Fibroblast of skin of scalp (primary cell): ENCODE data around the gene MGAT5B.

ENCODE experiments used
- DNase-seq: peaks from one replicate; pipeline ENCODE4 v3.0.0-alpha.2; 2013

MGAT5B gene

DNA sequence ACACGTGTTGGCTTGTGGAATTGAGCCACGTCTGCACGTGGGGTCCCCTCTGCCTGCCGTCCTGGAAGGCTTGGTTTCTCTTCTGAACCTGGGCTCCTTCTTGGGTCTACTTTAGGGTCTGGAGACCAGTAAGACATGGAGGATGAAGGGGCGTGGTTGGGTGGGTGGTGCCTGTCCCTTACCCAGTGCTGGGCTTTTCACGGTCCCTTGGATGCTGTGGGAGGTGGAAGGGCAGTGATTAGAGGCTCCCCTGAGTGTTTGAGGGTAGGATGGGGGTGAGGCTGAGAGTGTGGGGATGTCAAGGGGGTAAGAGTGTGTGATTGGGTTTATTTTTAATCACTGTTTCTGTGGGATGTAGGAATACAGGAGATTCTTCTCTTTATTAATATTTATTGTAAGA lies 38.3 kb downstream of the MGAT5B start:
- no peak for DNase-seq

DNA sequence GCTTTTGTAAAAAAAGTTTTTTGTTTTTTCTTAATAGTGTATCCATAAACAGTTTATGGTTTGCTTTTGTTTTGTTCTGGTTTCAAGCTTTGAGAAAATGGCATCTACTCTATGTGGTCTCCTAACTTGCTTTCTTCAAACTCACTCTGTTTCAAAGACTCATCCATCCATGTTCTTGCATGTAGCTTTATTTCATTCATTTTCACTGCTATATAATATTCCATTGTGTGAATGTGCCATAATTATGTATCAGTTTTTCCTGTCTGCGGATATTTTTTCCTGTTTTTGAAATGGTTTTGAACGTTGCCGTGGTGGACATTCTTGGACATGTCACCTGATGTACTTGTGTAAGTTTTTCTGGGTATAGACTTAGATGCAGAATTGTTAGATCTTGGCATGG lies 39.1 kb downstream of the MGAT5B start:
- no peak for DNase-seq

DNA sequence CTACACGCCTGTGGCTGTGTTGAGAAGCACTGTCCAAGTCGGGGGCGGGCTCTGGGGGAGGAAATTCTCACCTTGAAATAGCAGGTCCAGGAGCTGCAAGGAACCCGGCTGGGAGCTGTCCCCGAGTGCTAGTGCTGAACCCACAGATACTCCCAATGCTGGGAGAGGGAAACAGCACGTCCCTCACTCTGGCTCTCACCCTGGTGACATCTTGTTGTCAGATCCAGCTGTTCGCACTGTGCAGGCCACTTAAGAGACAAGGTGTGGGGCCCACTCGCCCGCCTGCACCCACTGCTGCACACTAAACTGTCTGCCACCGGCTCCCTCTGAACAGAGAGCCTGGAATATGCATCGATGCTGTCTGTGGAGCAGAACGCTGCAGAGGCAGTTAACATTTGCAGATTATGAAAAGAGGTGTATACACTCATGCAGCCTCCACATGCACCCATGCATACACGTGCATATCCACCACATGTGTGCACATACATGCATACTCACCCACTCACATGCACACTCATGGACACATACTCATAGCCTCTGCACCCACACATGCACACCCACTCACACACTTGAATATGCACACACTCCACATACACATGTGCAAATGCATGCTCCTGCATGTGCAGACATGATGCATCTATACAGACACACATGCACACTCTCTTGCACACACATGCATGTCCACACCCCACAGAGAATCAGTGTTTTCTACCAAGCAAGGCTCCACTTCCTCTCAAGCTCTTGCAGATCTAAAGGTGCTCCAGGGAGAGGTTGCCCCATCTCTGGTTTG lies 42.0 kb downstream of the MGAT5B start:
- DNase-seq = peak; percentile 43

DNA sequence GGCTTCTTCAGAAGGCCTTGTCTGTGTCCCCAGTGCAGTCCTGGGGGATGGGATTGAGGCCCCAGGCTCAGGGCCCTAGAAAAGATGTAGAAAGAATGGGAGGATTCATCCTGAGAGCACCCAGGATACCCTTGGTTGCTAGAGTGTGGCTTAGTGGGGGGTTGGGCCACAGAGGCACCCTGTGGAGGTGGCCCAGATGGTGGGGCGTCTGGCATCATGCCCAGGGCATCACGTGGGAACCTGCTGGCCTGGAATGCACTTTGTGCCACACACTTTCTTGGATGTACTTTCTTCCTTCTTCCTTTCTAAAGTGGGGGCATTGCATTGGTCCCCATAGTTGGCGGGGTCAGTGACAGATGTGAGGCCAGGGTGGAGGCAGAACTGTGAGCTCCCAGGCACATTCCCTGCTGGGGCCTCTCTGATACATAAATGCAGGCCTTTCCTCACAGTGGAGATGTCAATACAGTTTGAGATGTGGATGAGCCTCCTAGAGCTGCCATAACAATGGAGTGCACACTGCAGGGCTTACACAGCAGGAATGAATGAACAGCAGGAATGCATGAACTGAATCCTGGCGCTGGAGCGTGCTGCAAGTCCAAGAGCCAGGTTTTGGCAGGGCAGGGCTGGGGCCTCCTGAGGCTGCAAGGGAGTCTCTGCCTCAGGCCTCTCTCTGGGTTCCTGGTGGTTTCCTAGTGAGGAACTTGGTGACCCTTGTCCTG lies 43.3 kb downstream of the MGAT5B start:
- DNase-seq = no peak

DNA sequence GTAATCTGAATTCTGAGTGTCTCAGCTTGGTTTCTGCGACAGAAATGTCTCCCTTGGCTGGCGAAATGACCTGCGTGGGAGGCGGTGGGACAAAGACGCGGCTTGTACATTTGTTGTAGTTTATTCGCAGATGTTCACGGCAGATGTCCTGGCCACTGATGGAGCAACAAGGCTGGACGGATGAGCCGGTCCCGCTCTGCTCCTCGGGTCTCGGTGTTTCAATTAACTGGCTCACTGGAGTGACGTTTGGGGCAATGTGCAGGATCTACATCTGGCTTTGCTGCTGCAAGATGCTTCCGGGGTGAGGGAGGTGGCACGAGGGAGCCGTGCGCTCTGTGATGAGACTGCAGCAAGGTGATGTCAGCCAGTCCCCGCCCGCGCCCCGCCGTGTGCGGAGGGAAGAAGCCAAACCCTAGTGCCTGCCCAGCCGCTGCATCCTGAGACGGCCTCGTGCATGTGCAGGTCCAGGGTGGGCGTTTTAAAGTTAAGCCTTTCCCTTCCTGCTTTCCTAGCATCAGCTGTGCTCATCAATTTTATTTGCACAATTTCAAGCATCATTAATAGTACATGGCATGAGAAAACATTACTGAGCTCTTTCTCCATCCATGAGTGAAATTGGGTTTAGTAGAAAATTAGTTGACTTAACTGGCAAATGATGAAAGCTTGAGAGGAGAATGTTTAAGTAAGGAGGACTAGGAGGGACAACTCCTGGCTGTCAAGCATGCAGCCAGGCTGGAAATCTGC lies 44.4 kb downstream of the MGAT5B start:
- no peak for DNase-seq

DNA sequence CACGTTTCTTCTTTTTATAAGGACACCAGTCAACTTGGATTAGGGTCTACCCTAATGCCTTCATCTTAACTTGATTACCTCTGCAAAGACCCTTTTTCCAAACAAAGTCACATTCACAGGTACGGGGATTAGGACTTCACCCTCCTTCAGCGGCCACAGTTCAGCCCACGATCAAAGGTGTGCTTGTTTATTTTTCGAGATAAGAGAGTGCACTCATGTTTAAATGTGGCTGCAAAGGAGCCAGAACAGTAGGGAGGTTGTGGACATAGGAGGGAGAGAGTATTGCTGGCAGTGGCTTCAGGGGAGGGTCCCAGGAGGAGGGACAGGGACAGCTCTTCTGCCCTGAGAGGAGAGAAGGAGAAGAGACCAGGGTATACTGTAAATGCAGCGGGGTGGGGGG lies 46.7 kb downstream of the MGAT5B start:
- DNase-seq = no peak

DNA sequence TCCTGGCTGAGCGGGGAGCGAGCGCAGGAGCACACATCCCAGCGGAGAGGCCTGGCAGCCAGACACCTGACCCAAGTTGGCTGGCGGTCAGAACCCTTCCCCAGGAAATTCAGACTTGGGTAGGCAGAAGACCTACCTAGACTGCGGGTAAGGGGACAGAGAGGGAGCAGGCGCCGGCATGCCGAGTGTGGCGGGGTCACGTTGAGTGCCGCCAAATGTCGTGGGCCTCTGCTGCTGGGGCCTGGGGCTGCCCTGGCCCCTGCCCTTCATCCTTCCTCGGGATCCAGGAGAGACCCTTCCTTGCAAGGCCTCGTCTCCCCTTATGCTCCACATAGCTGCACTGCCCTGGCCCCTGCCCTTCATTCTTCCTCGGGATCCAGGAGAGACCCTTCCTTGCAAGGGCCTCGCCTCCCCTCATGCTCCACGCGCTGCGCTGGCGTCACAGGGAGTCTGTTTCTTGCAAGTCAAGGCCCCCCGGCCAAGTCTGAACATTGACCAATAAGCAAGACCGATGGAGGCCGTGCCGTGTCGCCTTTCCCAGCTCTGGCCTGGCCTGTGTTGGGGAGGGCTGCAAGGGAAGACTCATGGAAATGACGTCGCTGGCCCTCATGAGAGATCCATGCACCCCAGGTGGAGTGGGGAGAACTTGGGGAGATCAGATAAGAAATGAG lies 47.8 kb downstream of the MGAT5B start:
- DNase-seq = no peak

DNA sequence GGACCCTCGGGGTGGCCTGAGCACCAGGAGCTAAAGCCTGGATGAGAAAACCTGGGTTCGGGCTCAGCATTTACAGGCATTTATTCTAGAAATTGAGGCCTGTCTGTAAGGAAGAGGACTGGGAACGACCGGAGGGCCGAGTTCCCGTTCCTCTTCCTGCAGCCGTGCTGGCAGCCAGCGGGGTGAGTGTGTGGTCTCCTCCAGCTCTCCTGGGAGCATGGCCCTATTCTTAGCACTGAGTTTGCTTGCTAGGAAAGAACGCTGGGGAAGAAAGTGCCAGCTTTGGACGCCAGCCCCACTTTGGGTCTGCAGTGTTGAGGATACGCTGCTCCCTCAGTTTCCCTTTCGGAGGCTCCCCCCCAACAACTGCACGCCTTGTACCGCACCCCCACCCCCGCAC lies 49.6 kb downstream of the MGAT5B start:
- DNase-seq = no peak

DNA sequence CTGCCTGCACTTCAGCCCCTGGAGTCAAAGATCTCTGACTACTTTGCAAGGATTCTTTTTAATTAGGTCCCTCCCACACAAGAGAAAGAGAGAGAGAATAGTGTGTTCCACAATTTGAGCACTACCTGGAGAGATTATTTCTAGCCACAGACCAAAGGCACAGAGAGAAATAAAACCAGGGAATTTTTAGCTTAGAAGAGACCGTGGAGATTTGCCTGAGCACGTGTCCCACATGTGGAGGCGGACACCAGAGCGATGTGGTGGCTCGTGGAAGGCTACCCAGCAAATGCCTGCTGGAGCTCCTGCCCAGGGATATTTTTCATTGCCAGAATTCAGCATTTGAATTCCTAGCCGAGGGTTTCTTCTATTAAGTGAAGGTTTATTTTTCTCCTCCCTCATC lies 50.6 kb downstream of the MGAT5B start:
- no peak for DNase-seq

DNA sequence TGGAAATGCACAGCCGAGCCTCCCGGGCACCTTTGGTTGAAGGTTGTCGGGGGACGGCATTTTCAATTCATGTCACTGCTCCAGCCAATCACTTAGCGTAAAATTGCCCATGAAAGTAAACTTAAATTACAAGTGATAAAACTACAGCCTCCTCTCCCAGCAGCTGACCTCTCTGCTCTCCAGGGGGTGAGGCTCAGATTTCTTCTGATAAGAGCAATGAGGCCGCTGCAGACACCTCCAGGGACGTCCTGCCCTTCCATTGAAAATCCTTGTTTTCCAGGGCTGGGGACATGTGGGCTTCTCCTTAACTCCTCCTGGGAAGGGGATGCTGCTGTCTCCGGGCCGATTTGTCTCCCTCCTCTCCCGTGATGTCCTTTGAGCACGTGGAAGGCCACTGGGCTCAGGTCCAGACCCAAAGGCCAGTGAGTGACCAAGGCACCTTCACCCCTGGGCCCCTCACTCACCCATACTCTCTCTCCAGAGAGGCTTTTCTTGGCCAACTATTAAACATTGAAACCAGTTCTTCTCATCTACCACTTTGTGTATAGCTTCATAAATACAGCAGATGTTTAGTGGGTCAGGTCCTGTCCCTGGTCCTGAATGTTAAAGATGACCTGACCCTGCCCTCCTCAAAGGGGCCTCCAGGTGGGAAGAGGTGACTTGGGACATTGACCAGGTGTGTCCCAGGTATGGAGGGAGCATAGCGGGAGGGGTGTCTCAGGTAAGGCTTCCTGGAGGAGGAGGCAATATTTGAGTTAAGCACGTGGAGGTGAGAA lies 52.3 kb downstream of the MGAT5B start:
- DNase-seq = no peak

DNA sequence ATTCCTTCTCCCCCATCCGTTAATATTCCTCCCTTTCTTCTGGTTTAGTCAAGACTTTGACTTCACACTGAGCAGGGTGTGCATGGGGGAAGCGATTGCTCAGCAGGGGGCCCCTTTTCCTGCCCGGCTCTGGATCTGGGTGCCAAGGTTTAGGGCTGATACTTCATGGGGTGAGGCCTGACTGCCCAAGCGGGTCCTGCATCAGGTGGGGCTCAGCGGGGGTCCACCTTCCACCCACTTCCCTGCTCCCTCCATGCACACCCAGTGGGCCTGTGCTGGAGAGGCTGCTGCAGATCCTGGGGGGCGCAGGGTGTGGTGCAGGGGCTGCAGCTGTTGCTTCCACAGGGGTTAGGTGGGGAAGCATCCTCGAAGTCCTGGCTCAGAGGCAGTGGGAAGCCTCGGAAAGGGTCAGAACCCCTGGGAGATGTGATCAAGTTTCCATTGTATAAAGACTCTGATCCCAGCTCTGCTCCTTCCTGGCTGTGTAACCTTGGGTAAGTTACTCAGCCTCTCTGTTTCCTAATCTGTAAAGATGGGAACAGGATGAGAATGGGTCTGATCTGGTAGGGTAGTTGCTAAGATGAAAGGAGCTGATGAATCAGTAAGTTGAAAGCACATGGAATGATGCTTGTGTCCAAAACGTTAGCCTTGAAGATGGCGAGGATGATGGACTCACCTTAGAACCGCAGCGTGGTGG lies 53.3 kb downstream of the MGAT5B start:
- no peak for DNase-seq

DNA sequence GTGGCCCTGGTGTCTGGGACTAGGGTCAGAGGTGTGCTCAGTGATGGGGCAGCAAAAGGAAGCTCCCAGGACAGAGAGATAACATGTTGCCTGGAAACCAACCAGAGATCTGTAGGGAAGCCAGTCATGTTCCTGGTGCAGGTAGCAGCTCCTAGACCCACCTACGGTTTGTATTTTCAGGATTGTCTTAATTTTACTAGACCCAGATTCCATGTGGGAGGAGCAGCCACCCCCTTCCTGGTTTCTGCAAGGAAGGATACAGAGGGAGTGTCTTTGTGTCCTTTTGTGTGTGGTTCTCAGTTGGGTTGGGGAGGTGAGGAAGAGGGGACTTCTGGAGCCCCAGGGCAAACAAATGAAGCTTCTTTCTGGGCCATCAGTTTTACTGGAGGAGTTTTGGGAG lies 53.9 kb downstream of the MGAT5B start:
- DNase-seq = no peak

DNA sequence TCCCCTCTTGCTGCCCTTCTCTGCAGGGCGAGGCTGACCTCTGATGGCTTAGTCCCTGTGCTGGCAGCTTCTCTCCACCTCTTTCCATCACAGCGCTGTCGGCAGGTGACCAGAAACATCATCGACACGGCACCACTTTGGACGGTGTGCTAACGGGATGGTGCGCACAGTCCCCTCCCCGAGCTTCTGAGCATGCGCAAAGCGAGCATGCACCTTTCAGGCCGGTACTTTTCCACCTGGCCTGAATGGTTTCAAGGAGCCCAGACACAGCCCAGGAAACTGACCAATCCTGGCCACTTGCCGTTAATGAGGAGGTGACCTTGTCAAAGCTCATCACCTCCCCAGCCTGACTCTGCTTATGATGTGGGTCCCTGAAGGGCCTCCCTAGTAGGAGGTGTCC lies 54.8 kb downstream of the MGAT5B start:
- no peak for DNase-seq

DNA sequence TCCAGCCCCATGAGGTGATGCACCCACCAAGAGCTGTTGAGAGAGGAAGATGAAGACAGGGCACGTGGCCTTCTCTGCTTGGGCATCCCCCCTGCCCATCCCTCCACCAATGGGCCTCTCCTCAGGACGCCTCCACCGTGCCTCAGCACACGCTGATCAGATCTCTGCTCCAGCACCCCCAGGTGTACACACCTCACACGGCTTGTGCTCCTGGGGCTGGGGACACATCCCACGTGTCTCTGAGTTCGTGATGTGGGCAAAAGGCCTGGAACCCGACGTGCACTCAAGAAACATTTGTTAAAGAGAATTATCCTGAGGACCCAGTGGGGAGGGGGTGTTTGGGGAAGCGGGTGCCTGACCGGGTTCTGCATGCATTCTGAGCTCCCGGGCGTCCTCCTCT lies 55.3 kb downstream of the MGAT5B start:
- no peak for DNase-seq

DNA sequence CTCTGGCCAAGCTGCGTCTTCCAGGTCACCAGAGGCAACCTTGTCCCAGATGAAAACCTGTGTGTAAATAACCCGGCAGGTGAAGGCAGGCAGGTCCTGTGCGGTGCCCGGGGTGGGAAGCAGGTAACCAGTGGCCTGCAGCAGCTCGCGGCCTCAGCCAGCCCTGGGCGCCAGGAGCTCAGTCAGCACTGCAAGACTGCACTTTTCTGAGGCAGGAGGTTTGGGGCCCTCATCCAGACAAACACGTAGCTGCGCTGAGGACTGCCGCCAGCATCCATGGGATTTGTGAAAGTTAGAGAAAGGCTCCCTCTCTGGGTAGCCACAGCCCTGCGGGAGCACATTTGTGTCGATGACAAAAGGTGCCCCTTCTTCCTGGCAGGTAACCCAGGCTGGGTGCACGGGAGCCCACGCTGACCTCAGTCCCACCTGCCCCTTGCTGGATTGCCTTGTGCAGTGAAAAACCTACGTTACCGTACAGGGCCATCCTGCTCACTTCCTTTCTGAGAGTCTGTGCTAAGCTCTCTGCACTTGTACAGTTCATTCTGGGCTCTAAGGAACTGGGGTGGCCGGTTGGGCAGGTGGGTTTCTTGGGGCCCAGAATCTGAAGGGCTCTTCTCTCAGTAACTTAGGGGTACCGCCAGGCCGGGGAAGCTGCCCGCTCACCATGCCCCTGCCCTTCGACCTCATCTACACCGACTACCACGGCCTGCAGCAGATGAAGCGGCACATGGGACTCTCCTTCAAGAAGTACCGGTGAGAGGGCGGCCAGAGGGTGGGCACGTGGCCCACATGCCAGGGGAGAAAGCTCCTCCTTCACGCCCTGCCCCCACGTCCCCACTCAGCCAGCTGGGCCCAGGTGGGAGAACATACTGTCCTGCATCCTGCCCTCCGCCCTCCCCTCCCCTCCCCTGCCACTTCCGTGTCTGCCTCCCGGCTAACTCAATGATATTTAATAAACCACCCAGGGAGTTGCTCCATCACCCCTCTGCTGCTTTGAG lies 56.4 kb downstream of the MGAT5B start:
- DNase-seq = no peak

DNA sequence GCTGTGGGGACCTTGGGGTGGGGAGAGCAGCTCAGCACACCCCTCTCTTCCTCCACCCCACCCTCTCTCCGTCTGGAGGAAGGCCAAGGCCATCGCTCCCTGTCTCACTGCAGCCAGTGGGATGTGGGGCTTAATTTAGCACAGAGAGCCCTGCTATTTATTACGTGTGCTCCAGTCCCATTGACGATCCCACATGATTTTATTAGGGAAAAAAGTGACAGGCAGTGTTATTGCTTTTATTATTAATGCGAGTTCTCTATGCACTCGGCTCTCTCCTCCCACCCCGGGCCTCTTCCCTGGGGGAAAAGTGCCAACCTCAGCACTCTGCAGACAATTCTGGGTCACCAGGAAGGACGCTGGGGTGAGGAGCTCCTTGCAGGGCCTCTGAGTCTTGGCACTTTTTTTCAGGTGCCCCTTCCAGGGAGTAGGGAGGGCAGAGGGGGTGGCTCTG lies 57.3 kb downstream of the MGAT5B start:
- peak; percentile 9 for DNase-seq

DNA sequence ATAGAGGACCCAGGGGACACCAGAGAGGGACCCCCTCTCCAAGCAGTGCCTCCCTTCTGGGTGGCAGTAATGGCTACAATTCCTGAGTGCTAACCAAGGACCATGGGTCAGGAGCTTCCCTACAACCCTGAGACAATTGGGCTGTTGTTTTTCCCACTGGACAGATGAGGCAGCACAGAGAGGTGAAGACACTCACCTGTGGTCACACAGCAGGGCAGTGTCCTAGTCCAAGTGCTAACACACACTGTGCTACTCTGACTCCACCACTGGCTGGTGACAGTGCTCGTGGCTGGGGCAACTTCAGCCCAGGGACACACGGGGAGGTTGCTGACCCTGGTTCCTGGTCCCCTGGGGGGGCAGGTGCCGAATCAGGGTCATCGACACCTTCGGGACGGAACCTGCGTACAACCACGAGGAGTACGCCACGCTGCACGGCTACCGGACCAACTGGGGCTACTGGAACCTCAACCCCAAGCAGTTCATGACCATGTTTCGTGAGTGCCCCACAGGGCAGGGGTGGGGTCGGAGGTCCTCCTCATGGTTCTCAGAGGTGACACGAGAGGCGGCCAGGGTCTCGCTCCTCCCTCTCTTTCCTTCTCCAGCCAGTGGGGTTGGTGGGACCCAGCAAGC lies 58.1 kb downstream of the MGAT5B start:
- DNase-seq = no peak

DNA sequence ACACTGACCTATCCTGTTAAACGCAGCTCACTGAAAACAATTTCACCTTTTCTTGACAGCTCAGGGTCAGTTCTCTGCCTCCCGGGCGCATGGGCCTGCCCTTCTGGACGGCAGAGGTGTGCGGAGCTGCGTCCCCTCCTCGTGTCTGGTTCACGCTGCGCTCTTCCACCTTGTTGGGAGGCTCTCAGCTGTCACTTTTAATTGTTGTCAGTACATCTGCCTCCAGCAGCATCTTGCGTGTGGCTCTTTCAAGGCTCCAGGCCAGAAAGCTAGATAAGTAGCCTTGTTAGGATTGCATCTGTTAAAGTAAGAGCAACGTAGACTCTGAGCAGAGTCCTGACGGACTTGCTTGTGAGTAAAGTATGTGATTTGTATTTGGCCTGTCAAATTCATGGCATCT lies 59.4 kb downstream of the MGAT5B start:
- DNase-seq = no peak

DNA sequence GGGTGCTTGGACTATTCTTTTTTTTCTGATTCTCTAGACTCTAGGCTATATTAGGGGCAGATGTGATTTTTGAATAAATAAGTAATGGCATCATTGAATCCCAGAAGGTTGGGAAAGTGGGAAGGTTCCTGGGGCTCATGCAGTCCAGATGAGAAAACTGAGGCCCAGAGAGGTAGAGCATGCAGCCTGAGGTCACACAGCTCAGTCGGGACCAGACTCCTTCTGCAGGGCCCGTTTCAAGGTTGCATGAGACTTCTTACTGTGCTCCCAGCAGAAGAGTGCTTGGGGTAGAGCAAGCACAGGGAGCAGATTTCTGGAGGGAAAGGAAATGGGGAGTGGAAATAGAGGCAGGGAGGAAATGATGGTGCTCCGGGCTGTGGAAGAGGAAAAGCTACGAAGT lies 59.8 kb downstream of the MGAT5B start:
- no peak for DNase-seq

DNA sequence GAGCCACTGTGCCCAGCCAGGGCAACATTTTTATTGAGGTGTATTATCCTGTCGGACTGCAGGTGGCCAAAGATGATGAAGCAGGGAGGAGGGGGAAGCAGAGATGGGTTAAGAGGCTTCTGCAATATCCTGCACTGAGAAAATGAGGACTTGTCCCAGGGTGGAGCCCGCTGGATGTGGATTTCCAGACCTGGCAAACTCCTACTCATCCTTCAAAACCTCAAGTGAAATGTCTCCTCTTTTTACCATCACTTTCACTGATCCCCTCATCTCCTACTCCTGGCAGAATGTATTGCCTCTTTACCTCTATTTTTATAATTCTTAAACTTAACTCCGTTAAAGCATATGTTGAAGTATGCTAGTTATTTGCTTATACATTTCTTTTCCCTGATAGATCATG lies 60.9 kb downstream of the MGAT5B start:
- no peak for DNase-seq
